Uterus (tissue), 4 donors: ENCODE results near the gene ISG15. TPM values are rescaled to one million over a fixed set of nuclear protein-coding genes. Genes with fewer than 3 reads are reported as not detected.

Experiments used
- DNase-seq, 2 donors: peaks; one replicate each; pipeline ENCODE4 v3.0.0-alpha.2; 2019 to 2020
- H3K27ac ChIP-seq, 2 donors: fragments of 200-600 bp; sonication (generic); 1 replicate in 1 of 2; 2 replicates in 1 of 2; pipeline ENCODE4 v1.5.1; 2016 to 2018
- H3K27me3 ChIP-seq, 2 donors: fragments of 200-600 bp; sonication (generic); one replicate each; pipeline ENCODE4 v1.5.1; 2018 to 2019; ENCODE audit warnings: control low read depth in 1 of 2
- H3K36me3 ChIP-seq, 2 donors: fragments of 200-600 bp; sonication (generic); one replicate each; pipeline ENCODE4 v1.5.1; 2019; ENCODE audit warnings: control low read depth in 1 of 2
- H3K4me1 ChIP-seq, 2 donors: fragments of 200-600 bp; sonication (generic); one replicate each; pipeline ENCODE4 v1.5.1; 2018 to 2019; ENCODE audit warnings: control low read depth in 1 of 2
- H3K4me3 ChIP-seq, 2 donors: fragments of 200-600 bp; sonication (generic); 1 replicate in 1 of 2; 2 replicates in 1 of 2; pipeline ENCODE4 v1.5.1; 2018 to 2019; ENCODE audit warnings: mild to moderate bottlenecking in 1 of 2
- H3K9me3 ChIP-seq, 2 donors: fragments of 200-600 bp; sonication (generic); one replicate each; pipeline ENCODE4 v1.5.1; 2019; ENCODE audit warnings: control low read depth in 1 of 2
- POLR2A ChIP-seq, 2 donors: fragments of 450-650 bp; IDR thresholded peaks; one replicate each; pipeline ENCODE4 v1.6.1; 2016; ENCODE audit warnings: antibody characterized with exemption in 2 of 2, mild to moderate bottlenecking in 1 of 2, moderate library complexity in 1 of 2
- intact Hi-C: fragments of 100-400 bp; cut with DNase I; formaldehyde crosslinking; loops from one replicate; pipeline ENCODE4 v1.15.1; 2023; ENCODE audit warnings: low total_unique reads
- total RNA-seq, 4 donors: library from RNA; depleted of rRNA in 3 of 4; stranded (reverse); fragments of >200 nt in 3 of 4; gene quantifications; one replicate each; pipeline versions ENCODE4 v1.1.0 to v1.2.4, GENCODE V29; 2014 to 2023
- TF ChIP-seq, protein P1 (sequence below), 4 experiments: fragments of 200-600 bp in 2 of 4; fragments of 450-650 bp in 2 of 4; sonication (generic) in 2 of 4; IDR thresholded peaks; one replicate each; pipeline ENCODE4 v1.5.1; 2016 to 2019; ENCODE audit warnings: antibody characterized with exemption in 4 of 4, mild to moderate bottlenecking in 2 of 4, moderate library complexity in 1 of 4
- donor health status: DM: yes; HTN: yes; CAD: no.

ISG15 gene
- total RNA-seq, 4 donors from 2014 or later = 1.8 to 27.2 (median 15.2) TPM

DNA sequence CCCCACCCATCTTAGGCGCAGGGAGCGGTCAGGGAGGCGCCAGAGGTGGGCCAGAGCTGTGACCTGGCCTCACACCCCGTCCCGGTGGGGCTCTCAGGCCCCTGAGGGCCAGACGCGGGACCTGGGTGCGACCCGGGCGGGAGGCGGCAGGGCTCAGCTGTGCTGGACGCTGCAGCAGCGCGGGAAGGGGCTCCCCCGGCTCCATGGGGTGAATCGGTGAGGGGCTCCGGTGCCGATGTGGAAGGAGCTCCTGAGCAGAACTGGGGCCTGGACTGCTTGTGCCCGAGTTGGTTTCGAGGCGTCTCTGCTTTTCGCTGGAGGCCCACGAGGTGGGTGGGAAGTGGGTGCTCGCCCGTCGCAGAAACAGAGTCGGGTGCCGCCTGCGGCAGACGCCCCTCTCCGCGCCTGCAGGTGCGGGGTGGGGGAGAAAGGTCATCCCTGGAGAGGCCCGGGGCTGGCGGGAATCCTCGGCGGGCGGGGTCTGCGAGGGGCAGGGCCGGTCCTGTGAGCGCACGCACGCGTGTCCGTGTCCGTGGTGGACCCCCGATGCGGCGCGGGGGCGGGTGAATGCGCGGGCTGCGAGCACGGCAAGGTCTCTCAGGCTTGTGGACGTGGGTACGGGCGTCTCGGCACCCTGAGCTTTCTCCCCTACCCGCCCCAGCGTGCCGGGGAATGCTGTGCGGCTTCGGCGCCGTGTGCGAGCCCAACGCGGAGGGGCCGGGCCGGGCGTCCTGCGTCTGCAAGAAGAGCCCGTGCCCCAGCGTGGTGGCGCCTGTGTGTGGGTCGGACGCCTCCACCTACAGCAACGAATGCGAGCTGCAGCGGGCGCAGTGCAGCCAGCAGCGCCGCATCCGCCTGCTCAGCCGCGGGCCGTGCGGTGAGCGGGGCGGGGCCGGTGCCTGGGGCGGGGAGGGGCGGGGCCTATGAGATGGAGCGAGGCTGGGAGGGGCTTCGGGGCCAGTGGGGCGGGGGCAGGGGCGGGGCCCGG, 27.0 kb downstream of the ISG15 start:
- Histone ChIP-seq H3K27me3 (no peaks in the 10 kb centered on the region), H3K4me3 (peak overlapping the region; percentile 24 to 34), H3K9me3 (no peaks in the 10 kb centered on the region), H3K4me1 (peaks cover 9 to 11% of the 10 kb centered on the region in 2 donors), H3K36me3 (no peaks in the 10 kb centered on the region), H3K27ac (no peak overlapping the region)
- TF ChIP-seq POLR2A (IDR thresholded peaks at IDR 0.05) = no peak
- TF ChIP-seq, protein P1, sequence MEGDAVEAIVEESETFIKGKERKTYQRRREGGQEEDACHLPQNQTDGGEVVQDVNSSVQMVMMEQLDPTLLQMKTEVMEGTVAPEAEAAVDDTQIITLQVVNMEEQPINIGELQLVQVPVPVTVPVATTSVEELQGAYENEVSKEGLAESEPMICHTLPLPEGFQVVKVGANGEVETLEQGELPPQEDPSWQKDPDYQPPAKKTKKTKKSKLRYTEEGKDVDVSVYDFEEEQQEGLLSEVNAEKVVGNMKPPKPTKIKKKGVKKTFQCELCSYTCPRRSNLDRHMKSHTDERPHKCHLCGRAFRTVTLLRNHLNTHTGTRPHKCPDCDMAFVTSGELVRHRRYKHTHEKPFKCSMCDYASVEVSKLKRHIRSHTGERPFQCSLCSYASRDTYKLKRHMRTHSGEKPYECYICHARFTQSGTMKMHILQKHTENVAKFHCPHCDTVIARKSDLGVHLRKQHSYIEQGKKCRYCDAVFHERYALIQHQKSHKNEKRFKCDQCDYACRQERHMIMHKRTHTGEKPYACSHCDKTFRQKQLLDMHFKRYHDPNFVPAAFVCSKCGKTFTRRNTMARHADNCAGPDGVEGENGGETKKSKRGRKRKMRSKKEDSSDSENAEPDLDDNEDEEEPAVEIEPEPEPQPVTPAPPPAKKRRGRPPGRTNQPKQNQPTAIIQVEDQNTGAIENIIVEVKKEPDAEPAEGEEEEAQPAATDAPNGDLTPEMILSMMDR (IDR thresholded peaks at IDR 0.05) = peak in 3 of 4 experiments; percentile 10 to 45 (median 30)
- DNase-seq = peak; percentile 71
- intact Hi-C loops = no loop called here

DNA sequence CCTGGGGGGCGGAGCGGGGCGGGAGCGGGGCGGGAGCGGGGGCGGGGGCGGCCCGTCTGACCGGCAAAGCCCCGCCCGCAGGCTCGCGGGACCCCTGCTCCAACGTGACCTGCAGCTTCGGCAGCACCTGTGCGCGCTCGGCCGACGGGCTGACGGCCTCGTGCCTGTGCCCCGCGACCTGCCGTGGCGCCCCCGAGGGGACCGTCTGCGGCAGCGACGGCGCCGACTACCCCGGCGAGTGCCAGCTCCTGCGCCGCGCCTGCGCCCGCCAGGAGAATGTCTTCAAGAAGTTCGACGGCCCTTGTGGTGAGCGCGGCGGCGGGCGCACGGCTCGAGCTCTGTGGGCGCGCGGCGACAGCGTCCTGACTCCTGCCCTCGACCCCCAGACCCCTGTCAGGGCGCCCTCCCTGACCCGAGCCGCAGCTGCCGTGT, 27.8 kb downstream of the ISG15 start:
- Histone ChIP-seq H3K4me1 (peaks cover 9 to 11% of the 10 kb centered on the region in 2 donors), H3K4me3 (no peak overlapping the region), H3K9me3 (no peaks in the 10 kb centered on the region), H3K27ac (no peak overlapping the region), H3K27me3 (no peaks in the 10 kb centered on the region), H3K36me3 (no peaks in the 10 kb centered on the region)
- no peak for DNase-seq
- TF ChIP-seq, protein P1 (IDR thresholded peaks at IDR 0.05) = no peak
- no peak for TF ChIP-seq POLR2A (IDR thresholded peaks at IDR 0.05)
- intact Hi-C loops = no loop called here

DNA sequence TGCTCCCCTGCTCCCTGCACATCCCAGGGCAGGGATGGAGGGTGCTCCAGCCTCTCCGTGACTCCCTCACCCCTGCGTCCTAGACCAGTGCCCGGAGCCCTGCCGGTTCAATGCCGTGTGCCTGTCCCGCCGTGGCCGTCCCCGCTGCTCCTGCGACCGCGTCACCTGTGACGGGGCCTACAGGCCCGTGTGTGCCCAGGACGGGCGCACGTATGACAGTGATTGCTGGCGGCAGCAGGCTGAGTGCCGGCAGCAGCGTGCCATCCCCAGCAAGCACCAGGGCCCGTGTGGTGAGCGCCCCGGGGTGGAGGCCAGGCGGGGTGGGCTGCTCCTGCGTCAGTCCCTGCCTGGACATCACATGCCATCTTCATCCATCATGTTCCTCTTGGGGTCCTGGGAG, 28.6 kb downstream of the ISG15 start:
- Histone ChIP-seq H3K27ac (no peak overlapping the region), H3K9me3 (no peaks in the 10 kb centered on the region), H3K4me3 (no peak overlapping the region), H3K27me3 (no peaks in the 10 kb centered on the region), H3K4me1 (peaks cover 9 to 11% of the 10 kb centered on the region in 2 donors), H3K36me3 (no peaks in the 10 kb centered on the region)
- intact Hi-C loops = no loop called here
- no peak for TF ChIP-seq POLR2A (IDR thresholded peaks at IDR 0.05)
- TF ChIP-seq, protein P1 (IDR thresholded peaks at IDR 0.05) = no peak
- DNase-seq = no peak

DNA sequence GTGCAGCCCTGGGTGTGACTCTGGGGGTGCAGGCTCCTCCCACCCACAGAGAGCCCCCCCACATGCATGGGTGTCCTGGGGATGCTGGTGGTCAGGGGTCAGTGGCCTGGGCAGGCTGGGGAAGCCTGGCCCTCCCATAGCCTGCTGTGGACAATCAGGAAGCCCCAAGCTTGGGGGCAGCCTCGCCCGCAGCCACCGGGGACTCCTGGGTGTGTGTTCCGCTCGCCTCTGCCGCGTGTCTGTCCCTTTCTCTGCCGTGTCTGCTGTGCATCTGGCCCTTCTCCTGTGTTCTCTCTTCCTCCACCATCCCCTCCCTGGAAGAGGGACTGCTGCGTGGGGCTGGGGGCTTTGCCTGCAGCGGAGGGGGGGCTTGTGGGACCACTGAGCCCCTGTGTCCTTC, 29.5 kb downstream of the ISG15 start:
- Histone ChIP-seq H3K36me3 (no peaks in the 10 kb centered on the region), H3K4me3 (no peak overlapping the region), H3K9me3 (no peaks in the 10 kb centered on the region), H3K4me1 (peaks cover 9 to 11% of the 10 kb centered on the region in 2 donors), H3K27ac (no peak overlapping the region), H3K27me3 (no peaks in the 10 kb centered on the region)
- DNase-seq = no peak
- TF ChIP-seq, protein P1 (IDR thresholded peaks at IDR 0.05) = no peak
- TF ChIP-seq POLR2A (IDR thresholded peaks at IDR 0.05) = no peak
- intact Hi-C loops = no loop called here

DNA sequence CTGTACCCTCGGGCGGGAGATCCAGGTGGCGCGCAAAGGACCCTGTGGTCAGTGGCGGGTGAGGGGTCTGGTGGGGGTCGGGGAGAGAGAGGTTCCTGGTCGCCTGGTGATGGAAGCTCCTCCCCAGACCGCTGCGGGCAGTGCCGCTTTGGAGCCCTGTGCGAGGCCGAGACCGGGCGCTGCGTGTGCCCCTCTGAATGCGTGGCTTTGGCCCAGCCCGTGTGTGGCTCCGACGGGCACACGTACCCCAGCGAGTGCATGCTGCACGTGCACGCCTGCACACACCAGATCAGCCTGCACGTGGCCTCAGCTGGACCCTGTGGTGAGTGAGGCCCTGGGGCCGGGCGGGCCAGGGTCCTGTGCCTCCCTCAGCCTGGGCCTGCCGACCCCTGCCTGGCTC, 30.1 kb downstream of the ISG15 start:
- Histone ChIP-seq H3K27me3 (no peaks in the 10 kb centered on the region), H3K4me3 (no peak overlapping the region), H3K27ac (no peak overlapping the region), H3K9me3 (no peaks in the 10 kb centered on the region), H3K4me1 (peaks cover 9 to 11% of the 10 kb centered on the region in 2 donors), H3K36me3 (no peaks in the 10 kb centered on the region)
- DNase-seq = no peak
- TF ChIP-seq, protein P1 (IDR thresholded peaks at IDR 0.05) = no peak
- TF ChIP-seq POLR2A (IDR thresholded peaks at IDR 0.05) = no peak
- intact Hi-C loops = no loop called here
